CD8-positive, alpha-beta memory T cell (primary cell): Measurements from ENCODE around the gene STAG1. TPM values are rescaled to one million over a fixed set of nuclear protein-coding genes. Genes with fewer than 3 reads are reported as not detected.
"Not testable (repeated sequence)": the region's sequence is repeated elsewhere in the genome, so short reads cannot be mapped to it uniquely, and the experiment has no call there.

Experiments used
- CTCF ChIA-PET: fragments of 350-600 bp; sonication (Branson Sonifier 250); formaldehyde crosslinking; loops from one replicate; lab custom pipeline; 2021; ENCODE audit warnings: antibody characterized with exemption; lab: Charles Lee
- POLR2A ChIA-PET: fragments of 350-600 bp; sonication (Branson Sonifier 250); formaldehyde crosslinking; loops from one replicate; lab custom pipeline; 2021; ENCODE audit warnings: antibody characterized with exemption; lab: Charles Lee
- DNase-seq, 5 donors: peaks; one replicate each; pipeline versions ENCODE4 v3.0.0 to v3.0.0-alpha.2; 2020 to 2022; ENCODE audit warnings: mixed read lengths in 1 of 5
- H3K27ac ChIP-seq: one replicate; pipeline ENCODE4 v1.7.0; 2013; ENCODE audit warnings: low read depth, mild to moderate bottlenecking, low read length, moderate library complexity
- H3K27me3 ChIP-seq: 2 replicates; pipeline ENCODE4 v1.7.0; 2013; ENCODE audit warnings: low read length, mild to moderate bottlenecking; ENCODE audit not compliant: insufficient read depth, poor library complexity, severe bottlenecking
- H3K36me3 ChIP-seq: 2 replicates; pipeline ENCODE4 v1.7.0; 2013; ENCODE audit warnings: mild to moderate bottlenecking, low read length, moderate library complexity; ENCODE audit not compliant: insufficient read depth
- H3K4me1 ChIP-seq: 2 replicates; pipeline ENCODE4 v1.7.0; 2013; ENCODE audit warnings: mild to moderate bottlenecking, low read length, moderate library complexity; ENCODE audit not compliant: insufficient read depth
- H3K4me3 ChIP-seq: 2 replicates; pipeline ENCODE4 v1.7.0; 2013; ENCODE audit warnings: mild to moderate bottlenecking, low read length
- H3K9me3 ChIP-seq: 2 replicates; pipeline ENCODE4 v1.7.0; 2013; ENCODE audit warnings: mild to moderate bottlenecking, low read length
- H3K27ac Mint-ChIP-seq, 8 donors: one replicate each; pipeline ENCODE4 v1.8.0; 2020 to 2021; ENCODE audit warnings: mixed read lengths in 8 of 8, mild to moderate bottlenecking in 6 of 8, inconsistent platforms in 3 of 8, moderate library complexity in 3 of 8
- H3K27me3 Mint-ChIP-seq, 2 donors: one replicate each; pipeline ENCODE4 v1.8.0; 2020 to 2021; ENCODE audit warnings: mixed read lengths in 2 of 2, mild to moderate bottlenecking in 1 of 2, moderate library complexity in 1 of 2
- H3K36me3 Mint-ChIP-seq, 3 donors: one replicate each; pipeline ENCODE4 v1.8.0; 2020 to 2021; ENCODE audit warnings: mixed read lengths in 3 of 3, inconsistent platforms in 1 of 3, mild to moderate bottlenecking in 1 of 3
- H3K4me1 Mint-ChIP-seq, 3 donors: one replicate each; pipeline ENCODE4 v1.8.0; 2020 to 2021; ENCODE audit warnings: mixed read lengths in 3 of 3, inconsistent platforms in 1 of 3, mild to moderate bottlenecking in 1 of 3
- H3K4me3 Mint-ChIP-seq, 7 donors: one replicate each; pipeline ENCODE4 v1.8.0; 2020 to 2021; ENCODE audit warnings: mixed read lengths in 7 of 7, mild to moderate bottlenecking in 6 of 7, moderate library complexity in 4 of 7, inconsistent platforms in 2 of 7
- H3K9me3 Mint-ChIP-seq, 5 donors: one replicate each; pipeline ENCODE4 v1.8.0; 2020 to 2022; ENCODE audit warnings: mixed read lengths in 5 of 5, mild to moderate bottlenecking in 3 of 5, moderate library complexity in 2 of 5, inconsistent platforms in 1 of 5
- polyA plus RNA-seq: library from polyadenylated mRNA; unstranded; fragments of 300-500 nt; fragmentation: Illumina TruSeq; gene quantifications from one replicate; pipeline ENCODE4 v1.2.3, GENCODE V29; 2021
- total RNA-seq, 2 experiments: library from RNA; stranded (reverse); gene quantifications; one replicate each; pipeline ENCODE4 v1.2.3, GENCODE V29; 2021

The STAG1 gene
- total and polyA plus RNA-seq, 3 experiments from 2014 or later: 19.0 to 61.4 (median 58.5) TPM

DNA sequence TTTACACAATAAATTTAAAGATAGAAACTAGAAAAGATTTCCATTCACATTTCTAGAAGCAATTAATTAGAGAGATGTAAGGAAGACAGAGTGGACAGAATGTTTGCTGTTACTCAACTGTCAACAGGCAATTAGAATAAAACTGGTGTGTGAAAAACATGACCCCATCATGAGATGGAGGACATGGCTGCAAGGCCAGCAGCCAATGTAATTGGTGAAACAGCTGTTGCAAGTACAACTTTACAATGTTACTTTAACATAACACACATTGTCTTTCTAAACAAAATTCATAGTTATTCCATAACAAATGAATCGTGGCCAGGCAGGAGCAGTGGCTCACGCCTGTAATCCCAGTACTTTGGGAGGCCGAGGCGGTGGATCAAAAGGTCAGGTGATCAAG is 28.6 kb upstream of the STAG1 start:
- no peaks in the 10 kb centered on the region for H3K9me3 Mint-ChIP-seq
- H3K4me3 Mint-ChIP-seq: no peak overlapping the region
- no peaks in the 10 kb centered on the region for H3K36me3 Mint-ChIP-seq
- H3K36me3 ChIP-seq: no peaks in the 10 kb centered on the region
- no peaks in the 10 kb centered on the region for H3K27me3 ChIP-seq
- no peaks in the 10 kb centered on the region for H3K27me3 Mint-ChIP-seq
- H3K27ac Mint-ChIP-seq: no peak overlapping the region
- no peaks in the 10 kb centered on the region for H3K9me3 ChIP-seq
- ChIA-PET POLR2A (no interaction called here), CTCF (no interaction called here)
- H3K4me1 Mint-ChIP-seq: no peaks in the 10 kb centered on the region
- H3K27ac ChIP-seq: no peak overlapping the region
- DNase-seq: no peak
- no peak overlapping the region for H3K4me3 ChIP-seq
- no peaks in the 10 kb centered on the region for H3K4me1 ChIP-seq

DNA sequence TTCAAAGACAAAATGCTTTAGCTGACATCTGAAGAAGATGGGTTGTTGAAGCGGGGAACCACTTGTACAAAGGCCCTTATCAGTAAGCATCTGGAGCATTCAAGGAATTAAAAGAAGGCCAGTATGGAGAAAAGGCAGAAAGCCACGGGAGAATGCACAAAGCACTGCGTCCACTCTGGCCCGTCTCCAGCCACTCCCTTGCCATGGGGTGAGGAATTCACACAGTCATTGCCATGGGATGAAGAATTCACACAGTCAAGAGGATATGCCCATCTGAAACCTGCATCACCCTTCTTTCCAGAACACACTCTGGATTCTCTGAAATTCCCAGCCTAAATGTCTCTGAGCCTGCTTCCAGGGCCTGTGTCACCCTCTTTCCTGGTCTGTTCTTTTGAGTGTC is 26.7 kb upstream of the STAG1 start:
- H3K4me1 Mint-ChIP-seq: no peaks in the 10 kb centered on the region
- H3K27me3 ChIP-seq: no peaks in the 10 kb centered on the region
- H3K4me3 Mint-ChIP-seq: no peak overlapping the region
- H3K4me1 ChIP-seq: no peaks in the 10 kb centered on the region
- no peak for DNase-seq
- no peaks in the 10 kb centered on the region for H3K9me3 ChIP-seq
- H3K27ac Mint-ChIP-seq: no peak overlapping the region
- no peaks in the 10 kb centered on the region for H3K36me3 Mint-ChIP-seq
- H3K4me3 ChIP-seq: no peak overlapping the region
- H3K27ac ChIP-seq: no peak overlapping the region
- no peaks in the 10 kb centered on the region for H3K36me3 ChIP-seq
- H3K27me3 Mint-ChIP-seq: peaks cover 0 to 2% of the 10 kb centered on the region in 2 donors
- ChIA-PET POLR2A (no interaction called here), CTCF (no interaction called here)
- H3K9me3 Mint-ChIP-seq: no peaks in the 10 kb centered on the region

DNA sequence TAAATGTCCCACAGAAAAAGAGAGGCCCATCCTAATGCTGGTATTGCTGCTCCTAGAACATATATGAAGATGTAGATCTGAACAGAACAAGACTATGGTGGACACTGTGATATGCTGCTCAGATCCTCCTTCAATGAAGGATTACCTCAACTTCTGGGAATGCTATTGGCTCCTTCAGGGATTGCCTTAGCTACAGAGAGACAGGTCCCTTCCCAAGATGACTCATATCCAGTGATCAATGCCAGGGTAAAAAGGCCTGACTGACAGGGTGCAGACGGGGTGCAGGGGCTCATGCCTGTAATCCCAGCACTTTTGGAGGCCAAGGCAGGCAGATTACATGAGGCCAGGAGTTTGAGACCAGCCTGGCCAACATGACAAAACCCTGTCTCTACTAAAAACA is 20.5 kb upstream of the STAG1 start:
- no peaks in the 10 kb centered on the region for H3K36me3 Mint-ChIP-seq
- DNase-seq: no peak
- no peak overlapping the region for H3K4me3 Mint-ChIP-seq
- H3K4me3 ChIP-seq: no peak overlapping the region
- POLR2A ChIA-PET: no interaction called here
- no peaks in the 10 kb centered on the region for H3K36me3 ChIP-seq
- H3K27ac Mint-ChIP-seq: no peak overlapping the region
- no peaks in the 10 kb centered on the region for H3K27me3 ChIP-seq
- H3K4me1 Mint-ChIP-seq: no peaks in the 10 kb centered on the region
- no peaks in the 10 kb centered on the region for H3K9me3 Mint-ChIP-seq
- CTCF ChIA-PET: interaction anchor here (1.6 kb wide), 1 partner anchor 20 kb away, joined by 4 read pairs; the partner anchor contains the start of gene STAG1
- no peak overlapping the region for H3K27ac ChIP-seq
- no peaks in the 10 kb centered on the region for H3K4me1 ChIP-seq
- H3K9me3 ChIP-seq: no peaks in the 10 kb centered on the region
- H3K27me3 Mint-ChIP-seq: peaks cover 0 to 2% of the 10 kb centered on the region in 2 donors

DNA sequence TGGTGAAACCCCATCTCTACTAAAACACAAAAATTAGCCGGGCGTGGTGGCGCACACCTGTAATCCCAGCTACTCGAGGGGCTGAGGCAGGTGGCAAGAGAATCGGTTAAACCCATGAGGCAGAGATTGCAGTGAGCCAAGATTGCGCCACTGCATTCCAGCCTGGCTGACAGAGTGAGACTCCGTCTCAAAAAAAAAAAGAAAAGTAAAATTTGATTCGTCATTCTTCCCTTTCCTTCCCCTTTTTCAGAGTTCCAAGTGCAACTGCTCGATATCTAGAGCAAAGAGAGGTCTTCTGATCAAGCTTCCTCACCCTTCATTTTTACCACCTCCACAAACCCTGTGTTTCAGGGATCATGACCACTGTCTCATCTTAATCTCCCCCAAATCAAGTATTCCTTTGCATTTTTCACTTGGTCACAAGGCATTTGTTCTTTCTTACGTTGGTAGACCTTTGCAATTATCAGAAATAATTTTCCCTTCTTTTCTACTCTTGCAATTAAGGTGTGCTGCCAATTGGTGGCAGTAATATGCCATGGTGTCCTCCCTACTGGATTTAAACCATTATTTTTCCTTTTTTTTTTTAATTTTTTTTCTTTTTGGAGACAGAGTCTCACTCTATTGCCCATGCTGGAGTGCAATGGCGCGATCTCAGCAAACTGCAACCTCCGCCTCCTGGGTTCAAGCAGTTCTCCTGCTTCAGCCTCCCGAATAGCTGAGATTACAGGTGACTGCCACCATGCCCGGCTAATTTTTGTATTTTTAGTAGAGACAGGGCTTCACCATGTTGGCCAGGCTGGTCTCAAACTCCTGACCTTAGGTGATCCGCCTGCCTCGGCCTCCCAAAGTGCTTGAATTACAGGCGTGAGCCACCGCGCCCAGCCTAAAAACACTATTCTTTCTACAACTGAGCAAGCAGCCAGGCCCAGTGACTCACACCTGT is 6.3 kb upstream of the STAG1 start:
- H3K27me3 ChIP-seq, H3K4me1 ChIP-seq, H3K36me3 Mint-ChIP-seq, H3K4me3 ChIP-seq, H3K36me3 ChIP-seq, H3K9me3 ChIP-seq, POLR2A ChIA-PET, DNase-seq, H3K27me3 Mint-ChIP-seq, H3K27ac ChIP-seq: not testable (repeated sequence)
- H3K9me3 Mint-ChIP-seq: peaks cover 0 to 11% (median 4%) of the 10 kb centered on the region in 5 donors
- peaks cover 12 to 16% (median 15%) of the 10 kb centered on the region in 3 donors for H3K4me1 Mint-ChIP-seq
- CTCF ChIA-PET: interaction anchor here (2.3 kb wide), 1 partner anchor 256 kb away, joined by 10 read pairs; no protein-coding TSS in a partner anchor
- H3K4me3 Mint-ChIP-seq: peak overlapping the region in 1 of 7 donors; percentile 24
- H3K27ac Mint-ChIP-seq: peak overlapping the region in 1 of 8 donors; percentile 5

DNA sequence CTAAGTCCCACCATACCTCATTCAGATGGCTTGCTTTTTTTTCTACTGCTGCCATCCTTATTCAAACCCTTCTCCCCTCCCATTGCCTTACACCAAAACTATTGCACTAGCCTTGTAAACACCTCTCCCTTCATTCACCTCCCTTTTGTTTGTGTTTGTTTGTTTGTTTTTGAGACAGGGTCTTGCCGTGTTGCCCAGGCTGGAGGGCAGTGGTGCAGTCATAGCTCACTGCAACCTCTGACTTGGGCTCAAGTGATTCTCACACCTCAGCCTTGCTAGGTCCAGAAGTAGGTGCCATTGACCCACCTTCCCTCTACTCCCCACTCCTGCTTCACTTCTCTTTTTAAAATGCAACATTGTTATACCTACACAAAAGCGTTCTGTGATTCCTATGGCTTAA is 3.0 kb upstream of the STAG1 start:
- Mint-ChIP-seq H3K36me3 (peaks cover 0 to 11% (median 2%) of the 10 kb centered on the region in 3 donors), H3K9me3 (peaks cover 0 to 3% (median 0%) of the 10 kb centered on the region in 5 donors), H3K4me1 (peaks cover 28 to 33% (median 31%) of the 10 kb centered on the region in 3 donors), H3K4me3 (peak overlapping the region in 2 of 7 donors; percentile 32 to 70), H3K27me3 (peaks cover 0 to 3% of the 10 kb centered on the region in 2 donors), H3K27ac (peak overlapping the region in 7 of 8 donors; percentile 5 to 84 (median 54))
- POLR2A ChIA-PET: no interaction called here
- Histone ChIP-seq H3K4me1 (peaks cover 17% of the 10 kb centered on the region), H3K36me3 (no peaks in the 10 kb centered on the region), H3K27ac (no peak overlapping the region), H3K9me3 (no peaks in the 10 kb centered on the region), H3K27me3 (no peaks in the 10 kb centered on the region), H3K4me3 (no peak overlapping the region)
- DNase-seq: no peak
- CTCF ChIA-PET: interaction anchor here (4.8 kb wide), 1 partner anchor 260 kb away, joined by 98 read pairs; no protein-coding TSS in a partner anchor

DNA sequence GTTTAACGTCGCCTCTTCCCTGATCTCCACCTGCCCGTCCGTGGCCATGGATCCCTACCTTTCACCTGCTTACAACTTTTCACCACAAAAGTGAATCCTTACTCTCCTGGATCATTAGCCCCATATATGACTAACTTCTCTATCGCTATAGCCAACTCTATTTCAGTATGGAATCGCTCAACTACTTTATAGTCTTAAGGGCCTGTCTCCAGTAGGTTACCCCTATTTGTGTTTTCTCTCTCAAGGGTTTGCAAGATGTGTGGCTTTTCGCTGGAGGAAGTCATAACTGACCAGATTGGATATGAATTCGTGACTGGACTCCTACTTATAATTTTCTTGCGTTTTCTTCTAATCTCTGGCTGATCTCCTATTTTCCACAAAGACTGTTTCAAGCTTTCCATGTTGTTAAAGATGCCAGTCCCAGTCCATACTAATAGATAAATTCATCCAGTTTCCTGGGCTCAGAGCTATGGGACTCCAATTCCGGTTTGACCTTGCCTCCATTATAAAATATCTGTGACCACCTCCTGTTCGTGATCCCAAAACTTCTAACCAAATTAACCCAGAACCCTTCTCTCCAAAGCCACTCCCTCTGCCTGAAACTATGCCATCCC is 1.3 kb upstream of the STAG1 start:
- H3K36me3 ChIP-seq: no peaks in the 10 kb centered on the region
- H3K9me3 ChIP-seq: no peaks in the 10 kb centered on the region
- CTCF ChIA-PET: interaction anchor here (1.1 to 4.8 kb wide), 33 partner anchors 12 to 677 kb away, joined by 3 to 98 read pairs (median 6); partner anchors contain the start of genes MSL2, NCK1 and PCCB
- Mint-ChIP-seq H3K4me1 (peaks cover 44 to 48% (median 45%) of the 10 kb centered on the region in 3 donors), H3K4me3 (peak overlapping the region; percentile 78 to 99 (median 93)), H3K36me3 (peaks cover 0 to 11% (median 2%) of the 10 kb centered on the region in 3 donors), H3K27me3 (peaks cover 0 to 3% of the 10 kb centered on the region in 2 donors), H3K9me3 (peaks cover 0 to 3% (median 0%) of the 10 kb centered on the region in 5 donors), H3K27ac (peak overlapping the region; percentile 93 to 100 (median 97))
- peak overlapping the region; percentile 60 for H3K4me3 ChIP-seq
- H3K4me1 ChIP-seq: peaks cover 33% of the 10 kb centered on the region
- DNase-seq: no peak
- H3K27ac ChIP-seq: peak overlapping the region; percentile 86
- no peaks in the 10 kb centered on the region for H3K27me3 ChIP-seq
- POLR2A ChIA-PET: interaction anchor here (0.7 to 2.0 kb wide), 8 partner anchors 59 to 557 kb away, joined by 3 to 71 read pairs (median 10); partner anchors contain the start of genes MSL2 and NCK1

DNA sequence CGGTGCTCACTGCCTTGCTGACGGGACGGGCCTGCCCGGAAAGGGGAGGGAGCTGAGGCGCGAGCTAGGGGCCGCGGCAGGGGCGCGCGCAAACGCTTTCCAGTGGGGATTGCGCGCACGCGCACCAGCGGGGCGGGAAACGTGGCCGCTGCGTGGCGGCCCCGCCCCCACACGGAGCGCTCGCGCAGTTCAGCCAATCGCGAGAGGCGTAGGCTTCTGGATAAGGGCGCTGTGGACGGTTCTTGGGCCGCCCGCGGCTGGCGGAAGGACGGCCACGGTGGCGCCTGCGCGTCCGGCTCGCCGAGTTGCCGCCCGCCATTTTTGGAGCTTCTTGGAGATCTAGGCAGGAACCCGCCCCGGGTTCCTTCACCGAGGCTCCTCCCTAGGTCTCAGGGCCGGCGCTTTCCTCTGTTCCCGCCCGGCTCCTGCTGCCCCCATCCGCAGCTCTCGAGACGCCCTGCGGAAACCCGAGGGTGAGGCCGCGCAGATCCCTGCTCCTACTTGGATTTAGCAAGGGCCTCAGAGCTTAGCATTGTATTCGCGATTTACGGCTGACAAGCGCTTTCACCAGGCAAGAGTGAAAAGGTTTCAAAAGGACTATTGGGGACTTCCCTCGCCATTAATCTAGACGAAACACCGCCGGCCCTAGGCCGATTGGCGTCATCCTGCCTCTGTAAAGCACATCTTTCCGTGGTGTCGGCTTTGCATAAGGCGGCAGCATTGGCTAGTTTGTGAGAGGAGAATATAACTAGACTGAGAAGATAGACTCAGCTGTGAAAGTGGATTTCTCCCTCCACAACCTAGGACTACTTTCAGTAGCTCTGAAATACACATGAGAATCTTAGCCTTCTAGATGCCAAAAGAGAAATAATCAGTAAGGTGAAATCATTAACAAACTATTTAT is 496 bp upstream of the STAG1 start:
- Histone ChIP-seq H3K9me3 (no peaks in the 10 kb centered on the region), H3K27ac (peak overlapping the region; percentile 86), H3K4me1 (peaks cover 33% of the 10 kb centered on the region), H3K36me3 (no peaks in the 10 kb centered on the region), H3K4me3 (peak overlapping the region; percentile 60), H3K27me3 (no peaks in the 10 kb centered on the region)
- Mint-ChIP-seq H3K27me3 (peaks cover 0 to 3% of the 10 kb centered on the region in 2 donors), H3K4me3 (peak overlapping the region; percentile 78 to 99 (median 93)), H3K36me3 (peaks cover 0 to 11% (median 0%) of the 10 kb centered on the region in 3 donors), H3K9me3 (peaks cover 0 to 3% (median 0%) of the 10 kb centered on the region in 5 donors), H3K4me1 (peaks cover 44 to 45% (median 45%) of the 10 kb centered on the region in 3 donors), H3K27ac (peak overlapping the region; percentile 93 to 100 (median 97))
- POLR2A ChIA-PET: interaction anchor here (0.5 to 2.2 kb wide), 24 partner anchors 11 to 683 kb away, joined by 3 to 71 read pairs (median 4); partner anchors contain the start of genes MSL2 and NCK1
- CTCF ChIA-PET: interaction anchor here (0.6 to 4.8 kb wide), 99 partner anchors 11 to 683 kb away, joined by 3 to 98 read pairs (median 4); partner anchors contain the start of genes MSL2, NCK1 and PCCB
- DNase-seq: peak; percentile 97 to 99 (median 99)
